Renal cortical epithelial cell (primary cell): ENCODE data around the gene RASGRP4. TPM values are rescaled to one million over a fixed set of nuclear protein-coding genes. Genes with fewer than 3 reads are reported as not detected.
"Not testable (repeated sequence)": the region's sequence is repeated elsewhere in the genome, so short reads cannot be mapped to it uniquely, and the experiment has no call there.

Experiments used
- DNase-seq: peaks from one replicate; pipeline ENCODE4 v3.0.0-alpha.2; 2011; ENCODE audit warnings: low read depth
- total RNA-seq: library from RNA; depleted of rRNA; stranded (reverse); fragments of >200 nt; gene quantifications from 2 replicates; pipeline ENCODE4 v1.2.3, GENCODE V29; 2014

RASGRP4 gene
- total RNA-seq, 1 donor from 2014 or later = not detected

GRCh38 chr19:38448225-38448624 lies 22.2 kb upstream of the RASGRP4 start:
- no peak for DNase-seq

- no peak for DNase-seq
These were observed 19.3 kb upstream of the RASGRP4 start for GRCh38 chr19:38445362-38445761.

- DNase-seq = no peak
These were observed 18.0 kb upstream of the RASGRP4 start for GRCh38 chr19:38444026-38444425.

- no peak for DNase-seq
These were observed 17.5 kb upstream of the RASGRP4 start for GRCh38 chr19:38443458-38443999.

GRCh38 chr19:38442736-38443135 lies 16.7 kb upstream of the RASGRP4 start:
- no peak for DNase-seq

GRCh38 chr19:38441657-38442348 lies 15.8 kb upstream of the RASGRP4 start:
- no peak for DNase-seq

- DNase-seq = no peak
These were observed 14.6 kb upstream of the RASGRP4 start for GRCh38 chr19:38440592-38440991.

GRCh38 chr19:38437917-38438316 lies 11.9 kb upstream of the RASGRP4 start:
- DNase-seq = no peak

GRCh38 chr19:38437295-38437694 lies 11.3 kb upstream of the RASGRP4 start:
- DNase-seq = no peak

- DNase-seq = no peak
These were observed 8.6 kb upstream of the RASGRP4 start for GRCh38 chr19:38434549-38435051.

- DNase-seq = no peak
These were observed 7.3 kb upstream of the RASGRP4 start, which contains the start of gene RYR1 for GRCh38 chr19:38433268-38433733. RYR1 (plus strand) TSS chr19:38433691; CDS start chr19:38433830, 139 bp downstream.

- DNase-seq = no peak
These were observed 4.9 kb upstream of the RASGRP4 start for GRCh38 chr19:38430931-38431330.

GRCh38 chr19:38429811-38430156 lies 3.8 kb upstream of the RASGRP4 start:
- DNase-seq = no peak

GRCh38 chr19:38429055-38429810 lies 3.2 kb upstream of the RASGRP4 start:
- DNase-seq = no peak

- DNase-seq = not testable (repeated sequence)
These were observed 1.1 kb upstream of the RASGRP4 start for GRCh38 chr19:38427035-38427677.

- no peak for DNase-seq
These were observed 703 bp downstream of the RASGRP4 start for GRCh38 chr19:38425222-38425809.

GRCh38 chr19:38424272-38424671 lies 1.7 kb downstream of the RASGRP4 start:
- no peak for DNase-seq

- DNase-seq = no peak
These were observed 3.6 kb downstream of the RASGRP4 start for GRCh38 chr19:38422438-38422837.

- no peak for DNase-seq
These were observed 4.2 kb downstream of the RASGRP4 start for GRCh38 chr19:38421856-38422255.

GRCh38 chr19:38420935-38421334 lies 5.1 kb downstream of the RASGRP4 start:
- no peak for DNase-seq

- no peak for DNase-seq
These were observed 8.2 kb downstream of the RASGRP4 start for GRCh38 chr19:38417544-38418506.
